HEK293 (cell line): ENCODE results near the gene TTC33.

Experiments used
- CTCF ChIA-PET: fragments of 350-600 bp; formaldehyde crosslinking; extraction: SDS; loops from one replicate; lab custom pipeline; 2021; ENCODE audit warnings: antibody characterized with exemption; lab: Yijun Ruan, JAX
- POLR2A ChIA-PET: fragments of 300-600 bp; formaldehyde crosslinking; extraction: SDS; loops from one replicate; lab custom pipeline; 2020; ENCODE audit warnings: antibody characterized with exemption, inconsistent platforms; lab: Yijun Ruan, JAX
- H3K27ac ChIP-seq: fragments of 200-500 bp; sonication (Bioruptor generic); 2 replicates; pipeline ENCODE4 v1.5.1; 2014; ENCODE audit warnings: low read depth, low read length, control low read depth, inconsistent platforms; ENCODE audit errors: extremely low read depth
- H3K36me3 ChIP-seq, 2 experiments: fragments of 200-500 bp in 1 of 2; sonication (Bioruptor generic) in 1 of 2; 1 replicate in 1 of 2; 2 replicates in 1 of 2; pipeline ENCODE4 v1.5.1; 2014 to 2017; ENCODE audit warnings: inconsistent platforms in 2 of 2, low read length in 2 of 2; ENCODE audit not compliant: control insufficient read depth in 2 of 2, insufficient read depth in 1 of 2
- H3K4me1 ChIP-seq: fragments of 200-500 bp; sonication (Bioruptor generic); 2 replicates; pipeline ENCODE4 v1.5.1; 2014; ENCODE audit warnings: mild to moderate bottlenecking, low read length, inconsistent platforms; ENCODE audit not compliant: control insufficient read depth, insufficient read depth
- H3K4me3 ChIP-seq: 2 replicates; pipeline ENCODE4 v1.5.1; 2011; ENCODE audit warnings: low read depth, mild to moderate bottlenecking, control low read depth, low read length, moderate library complexity
- H3K9me3 ChIP-seq: fragments of 200-500 bp; sonication (Bioruptor generic); 2 replicates; pipeline ENCODE4 v1.5.1; 2014; ENCODE audit warnings: low read depth, low read length, inconsistent platforms; ENCODE audit not compliant: control insufficient read depth, insufficient read depth
- HOXC10 ChIP-seq: sonication (generic); formaldehyde crosslinking; IDR thresholded peaks from 2 replicates; pipeline ENCODE4 v1.8.1; 2023; ENCODE audit warnings: mild to moderate bottlenecking, missing genetic modification reagents
- HOXD13 ChIP-seq: sonication (generic); formaldehyde crosslinking; IDR thresholded peaks from 2 replicates; pipeline ENCODE4 v1.8.0; 2022; ENCODE audit warnings: missing genetic modification reagents, borderline replicate concordance
- KLF7 ChIP-seq: fragments of 450-650 bp; formaldehyde crosslinking; IDR thresholded peaks from 2 replicates; pipeline ENCODE4 v1.5.1; 2016; ENCODE audit warnings: missing biosample characterization, missing genetic modification characterization, borderline replicate concordance
- ZBTB21 ChIP-seq: fragments of 450-650 bp; formaldehyde crosslinking; IDR thresholded peaks from 2 replicates; pipeline ENCODE4 v1.5.1; 2017; ENCODE audit warnings: missing biosample characterization, missing genetic modification characterization
- ZBTB48 ChIP-seq: fragments of 450-650 bp; formaldehyde crosslinking; IDR thresholded peaks from 2 replicates; pipeline ENCODE4 v1.5.1; 2016; ENCODE audit warnings: missing biosample characterization, missing genetic modification characterization
- ZFP3 ChIP-seq: fragments of 450-650 bp; formaldehyde crosslinking; IDR thresholded peaks from 2 replicates; pipeline ENCODE4 v1.5.1; 2016; ENCODE audit warnings: low read depth, missing biosample characterization, missing genetic modification characterization
- ZNF140 ChIP-seq: fragments of 450-650 bp; formaldehyde crosslinking; IDR thresholded peaks from 2 replicates; pipeline ENCODE4 v1.5.1; 2016; ENCODE audit warnings: missing biosample characterization, missing genetic modification characterization
- ZNF19 ChIP-seq: fragments of 450-650 bp; formaldehyde crosslinking; IDR thresholded peaks from 2 replicates; pipeline ENCODE4; 2016; ENCODE audit warnings: missing biosample characterization, missing genetic modification characterization, low read depth
- ZNF202 ChIP-seq: fragments of 450-650 bp; formaldehyde crosslinking; IDR thresholded peaks from 2 replicates; pipeline ENCODE4 v1.5.1; 2016; ENCODE audit warnings: missing biosample characterization, missing genetic modification characterization, borderline replicate concordance
- ZNF426 ChIP-seq: fragments of 450-650 bp; formaldehyde crosslinking; IDR thresholded peaks from 2 replicates; pipeline ENCODE4 v1.5.1; 2017; ENCODE audit warnings: missing biosample characterization, missing genetic modification characterization, mild to moderate bottlenecking, inconsistent platforms, moderate library complexity
- ZNF433 ChIP-seq: fragments of 450-650 bp; formaldehyde crosslinking; IDR thresholded peaks from 2 replicates; pipeline ENCODE4 v1.5.1; 2016; ENCODE audit warnings: missing biosample characterization, missing genetic modification characterization, low read depth
- ZNF521 ChIP-seq: fragments of 450-650 bp; formaldehyde crosslinking; IDR thresholded peaks from 2 replicates; pipeline ENCODE4 v1.5.1; 2017; ENCODE audit warnings: missing biosample characterization, mild to moderate bottlenecking, missing genetic modification characterization
- ZNF548 ChIP-seq: fragments of 450-650 bp; formaldehyde crosslinking; IDR thresholded peaks from 2 replicates; pipeline ENCODE4 v1.5.1; 2016; ENCODE audit warnings: missing biosample characterization, missing genetic modification characterization
- ZNF585B ChIP-seq: fragments of 450-650 bp; formaldehyde crosslinking; IDR thresholded peaks from 2 replicates; pipeline ENCODE4 v1.5.1; 2016; ENCODE audit warnings: missing biosample characterization, missing genetic modification characterization
- ZNF837 ChIP-seq: fragments of 450-650 bp; formaldehyde crosslinking; IDR thresholded peaks from 2 replicates; pipeline ENCODE4 v1.5.1; 2016; ENCODE audit warnings: missing biosample characterization, missing genetic modification characterization
- TF ChIP-seq, protein P1 (sequence below): fragments of 450-650 bp; formaldehyde crosslinking; IDR thresholded peaks from 2 replicates; pipeline ENCODE4 v1.5.1; 2016; ENCODE audit warnings: missing biosample characterization, missing genetic modification characterization
- TF ChIP-seq, protein P2 (sequence below): fragments of 450-650 bp; formaldehyde crosslinking; IDR thresholded peaks from 2 replicates; pipeline ENCODE4 v1.5.1; 2016; ENCODE audit warnings: missing biosample characterization, missing genetic modification characterization, borderline replicate concordance
- TF ChIP-seq, protein P3 (sequence below): fragments of 450-650 bp; formaldehyde crosslinking; IDR thresholded peaks from 2 replicates; pipeline ENCODE4 v1.5.1; 2016; ENCODE audit warnings: missing biosample characterization, missing genetic modification characterization
- TF ChIP-seq, protein P4 (sequence below): fragments of 450-650 bp; formaldehyde crosslinking; IDR thresholded peaks from 2 replicates; pipeline ENCODE4 v1.5.1; 2016; ENCODE audit warnings: missing biosample characterization, missing genetic modification characterization

Gene TTC33

DNA sequence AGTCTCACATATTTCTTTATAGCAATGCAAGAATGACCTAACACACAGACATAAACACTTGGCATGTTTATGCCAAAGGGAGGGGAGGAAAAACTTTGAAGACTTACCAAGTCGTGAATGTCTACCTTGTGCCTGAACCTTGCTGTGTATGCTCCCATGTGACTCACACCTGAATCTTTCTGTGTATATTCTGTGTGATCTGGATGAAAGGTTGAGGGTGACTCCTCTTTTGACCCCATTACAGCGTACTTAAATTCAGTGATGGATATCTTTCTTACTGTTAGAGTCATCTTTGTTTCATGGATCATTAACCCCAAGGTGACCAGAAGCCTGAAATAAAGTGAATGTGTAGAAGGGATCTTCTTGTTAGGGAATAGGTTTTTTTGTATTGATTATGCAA, 129.0 kb downstream of the TTC33 start (continued):
- TF ChIP-seq, protein P1, sequence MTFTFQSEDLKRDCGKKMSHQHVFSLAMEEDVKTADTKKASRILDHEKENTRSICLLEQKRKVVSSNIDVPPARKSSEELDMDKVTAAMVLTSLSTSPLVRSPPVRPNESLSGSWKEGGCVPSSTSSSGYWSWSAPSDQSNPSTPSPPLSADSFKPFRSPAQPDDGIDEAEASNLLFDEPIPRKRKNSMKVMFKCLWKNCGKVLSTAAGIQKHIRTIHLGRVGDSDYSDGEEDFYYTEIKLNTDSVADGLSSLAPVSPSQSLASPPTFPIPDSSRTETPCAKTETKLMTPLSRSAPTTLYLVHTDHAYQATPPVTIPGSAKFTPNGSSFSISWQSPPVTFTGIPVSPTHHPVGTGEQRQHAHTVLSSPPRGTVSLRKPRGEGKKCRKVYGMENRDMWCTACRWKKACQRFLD (tag by site-specific recombination), result no peak

DNA sequence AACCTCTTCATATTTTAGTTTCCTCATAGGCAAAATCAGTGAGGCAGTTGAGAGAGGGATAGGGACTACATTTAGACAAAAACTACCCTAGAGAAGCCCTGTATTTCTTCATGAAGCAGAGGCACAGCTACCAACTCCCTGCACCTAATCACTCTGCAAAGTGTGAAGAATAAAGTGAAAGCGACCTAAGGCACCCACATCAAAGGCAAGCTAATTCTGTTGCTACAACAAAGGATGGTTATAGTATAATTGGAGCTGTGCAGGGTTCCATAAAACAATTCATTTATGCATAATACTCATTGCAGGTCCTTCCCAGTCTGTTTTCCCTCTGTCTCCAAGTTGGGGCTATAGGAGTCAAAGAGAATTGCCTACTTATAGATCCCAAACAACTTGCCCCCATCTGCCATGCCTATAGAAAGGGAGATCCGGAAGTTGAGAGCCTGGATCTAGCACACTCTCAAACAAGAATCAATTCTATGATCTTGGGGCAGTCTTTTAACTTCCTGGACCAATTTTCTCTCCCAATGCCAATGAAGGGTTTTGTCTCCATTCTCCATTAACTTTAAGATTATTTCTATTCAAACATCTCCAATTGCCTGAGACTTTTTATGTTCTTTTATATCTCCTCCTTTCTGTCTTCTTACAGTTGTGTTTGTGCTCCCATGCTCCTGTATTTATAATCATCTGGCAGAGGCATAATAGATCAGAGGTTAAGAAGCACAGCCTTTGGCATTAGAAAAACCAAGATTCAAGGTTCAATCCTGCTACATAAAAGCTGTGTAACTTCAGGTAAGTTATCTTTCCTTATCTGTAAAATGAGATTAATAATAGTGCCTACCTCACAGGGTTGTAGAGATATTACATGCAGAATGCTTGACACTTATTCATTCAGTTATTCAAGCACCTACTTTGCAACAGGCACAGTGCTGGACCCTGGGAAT, 132.0 kb downstream of the TTC33 start:
- Histone ChIP-seq H3K4me1 (peaks cover 10% of the 10 kb centered on the region), H3K36me3 (no peaks in the 10 kb centered on the region), H3K27ac (no peak overlapping the region), H3K4me3 (no peak overlapping the region), H3K9me3 (no peaks in the 10 kb centered on the region)
- ChIA-PET POLR2A (no interaction called here), CTCF (no interaction called here)
- TF ChIP-seq ZNF426 (tag by site-specific recombination) (no peak), ZNF585B (tag by site-specific recombination) (no peak), ZNF19 (tag by site-specific recombination) (no peak), ZFP3 (tag by site-specific recombination) (no peak), ZNF521 (no peak), KLF7 (tag by site-specific recombination) (no peak), ZBTB21 (tag by site-specific recombination) (no peak), ZNF837 (no peak), ZNF202 (tag by site-specific recombination) (no peak), ZNF140 (no peak), ZBTB48 (tag by site-specific recombination) (no peak), HOXD13 (no peak), HOXC10 (CRISPR knock-in tag) (no peak), ZNF433 (tag by site-specific recombination) (no peak), ZNF548 (tag by site-specific recombination) (no peak)
- TF ChIP-seq, protein P2, sequence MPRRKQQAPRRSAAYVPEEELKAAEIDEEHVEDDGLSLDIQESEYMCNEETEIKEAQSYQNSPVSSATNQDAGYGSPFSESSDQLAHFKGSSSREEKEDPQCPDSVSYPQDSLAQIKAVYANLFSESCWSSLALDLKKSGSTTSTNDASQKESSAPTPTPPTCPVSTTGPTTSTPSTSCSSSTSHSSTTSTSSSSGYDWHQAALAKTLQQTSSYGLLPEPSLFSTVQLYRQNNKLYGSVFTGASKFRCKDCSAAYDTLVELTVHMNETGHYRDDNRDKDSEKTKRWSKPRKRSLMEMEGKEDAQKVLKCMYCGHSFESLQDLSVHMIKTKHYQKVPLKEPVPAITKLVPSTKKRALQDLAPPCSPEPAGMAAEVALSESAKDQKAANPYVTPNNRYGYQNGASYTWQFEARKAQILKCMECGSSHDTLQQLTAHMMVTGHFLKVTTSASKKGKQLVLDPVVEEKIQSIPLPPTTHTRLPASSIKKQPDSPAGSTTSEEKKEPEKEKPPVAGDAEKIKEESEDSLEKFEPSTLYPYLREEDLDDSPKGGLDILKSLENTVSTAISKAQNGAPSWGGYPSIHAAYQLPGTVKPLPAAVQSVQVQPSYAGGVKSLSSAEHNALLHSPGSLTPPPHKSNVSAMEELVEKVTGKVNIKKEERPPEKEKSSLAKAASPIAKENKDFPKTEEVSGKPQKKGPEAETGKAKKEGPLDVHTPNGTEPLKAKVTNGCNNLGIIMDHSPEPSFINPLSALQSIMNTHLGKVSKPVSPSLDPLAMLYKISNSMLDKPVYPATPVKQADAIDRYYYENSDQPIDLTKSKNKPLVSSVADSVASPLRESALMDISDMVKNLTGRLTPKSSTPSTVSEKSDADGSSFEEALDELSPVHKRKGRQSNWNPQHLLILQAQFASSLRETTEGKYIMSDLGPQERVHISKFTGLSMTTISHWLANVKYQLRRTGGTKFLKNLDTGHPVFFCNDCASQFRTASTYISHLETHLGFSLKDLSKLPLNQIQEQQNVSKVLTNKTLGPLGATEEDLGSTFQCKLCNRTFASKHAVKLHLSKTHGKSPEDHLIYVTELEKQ (tag by site-specific recombination), result no peak
- TF ChIP-seq, protein P3, sequence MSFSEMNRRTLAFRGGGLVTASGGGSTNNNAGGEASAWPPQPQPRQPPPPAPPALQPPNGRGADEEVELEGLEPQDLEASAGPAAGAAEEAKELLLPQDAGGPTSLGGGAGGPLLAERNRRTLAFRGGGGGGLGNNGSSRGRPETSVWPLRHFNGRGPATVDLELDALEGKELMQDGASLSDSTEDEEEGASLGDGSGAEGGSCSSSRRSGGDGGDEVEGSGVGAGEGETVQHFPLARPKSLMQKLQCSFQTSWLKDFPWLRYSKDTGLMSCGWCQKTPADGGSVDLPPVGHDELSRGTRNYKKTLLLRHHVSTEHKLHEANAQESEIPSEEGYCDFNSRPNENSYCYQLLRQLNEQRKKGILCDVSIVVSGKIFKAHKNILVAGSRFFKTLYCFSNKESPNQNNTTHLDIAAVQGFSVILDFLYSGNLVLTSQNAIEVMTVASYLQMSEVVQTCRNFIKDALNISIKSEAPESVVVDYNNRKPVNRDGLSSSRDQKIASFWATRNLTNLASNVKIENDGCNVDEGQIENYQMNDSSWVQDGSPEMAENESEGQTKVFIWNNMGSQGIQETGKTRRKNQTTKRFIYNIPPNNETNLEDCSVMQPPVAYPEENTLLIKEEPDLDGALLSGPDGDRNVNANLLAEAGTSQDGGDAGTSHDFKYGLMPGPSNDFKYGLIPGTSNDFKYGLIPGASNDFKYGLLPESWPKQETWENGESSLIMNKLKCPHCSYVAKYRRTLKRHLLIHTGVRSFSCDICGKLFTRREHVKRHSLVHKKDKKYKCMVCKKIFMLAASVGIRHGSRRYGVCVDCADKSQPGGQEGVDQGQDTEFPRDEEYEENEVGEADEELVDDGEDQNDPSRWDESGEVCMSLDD, result no peak
- TF ChIP-seq, protein P4, sequence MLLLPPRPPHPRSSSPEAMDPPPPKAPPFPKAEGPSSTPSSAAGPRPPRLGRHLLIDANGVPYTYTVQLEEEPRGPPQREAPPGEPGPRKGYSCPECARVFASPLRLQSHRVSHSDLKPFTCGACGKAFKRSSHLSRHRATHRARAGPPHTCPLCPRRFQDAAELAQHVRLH (tag by site-specific recombination), result no peak
